ENCODE results near the gene DPP6. TPM values are rescaled to one million over a fixed set of nuclear protein-coding genes. Genes with fewer than 3 reads are reported as not detected.

The DPP6 gene
- total RNA-seq, 4 donors from 2014 or later = 0.94 to 1.9 TPM; not detected in 2

DNA sequence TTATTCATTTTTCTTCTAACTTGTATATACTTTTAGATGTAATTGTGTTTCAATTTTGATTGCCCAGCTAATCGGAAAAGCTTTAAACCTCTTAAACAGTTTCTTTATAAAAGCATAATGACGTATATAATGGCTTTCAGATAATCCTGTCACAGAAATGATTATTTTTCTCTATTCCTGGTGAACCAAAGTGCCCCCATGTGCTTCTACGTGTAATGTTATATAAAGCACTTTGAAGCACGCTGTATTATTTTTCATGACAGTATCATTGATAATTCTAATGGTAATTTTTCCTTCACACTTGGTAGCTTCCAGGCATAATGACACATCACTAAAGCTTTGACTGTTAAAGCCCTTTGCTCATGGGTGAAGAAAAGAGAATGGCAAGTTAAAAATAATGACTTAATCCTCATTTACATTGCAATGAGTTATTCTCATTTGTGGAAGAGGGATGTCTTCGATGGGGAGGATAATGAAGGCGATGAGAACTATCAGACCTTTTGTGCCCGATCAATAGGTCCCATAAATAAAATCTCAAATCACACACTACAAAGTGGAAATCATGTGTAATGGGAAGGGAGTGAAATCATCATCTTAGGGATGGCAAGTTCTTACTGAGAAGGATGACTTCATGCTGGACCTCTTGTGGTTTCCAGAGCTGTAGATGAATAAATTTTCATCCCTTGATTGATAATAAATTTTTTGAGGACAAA lies 460.1 kb downstream of the DPP6 start:
- no peak for DNase-seq
- ATAC-seq = no peak

DNA sequence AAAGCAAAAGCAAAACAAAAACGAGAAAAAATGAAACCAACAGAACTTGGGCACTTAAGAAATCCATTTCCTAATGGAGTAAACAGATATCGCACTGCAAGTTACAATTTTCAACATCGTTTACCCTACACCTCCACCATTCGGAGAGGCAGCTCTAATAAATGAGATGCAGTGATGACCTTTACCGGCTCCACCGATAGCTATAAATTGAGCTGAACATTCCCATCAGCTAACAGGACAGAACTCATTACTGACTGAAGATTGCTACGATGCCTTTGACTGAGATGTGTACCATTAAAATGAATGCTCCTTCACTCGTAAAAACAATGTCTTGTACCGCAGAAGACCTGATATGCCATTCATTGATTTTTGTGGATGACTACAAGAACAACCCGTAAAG lies 465.6 kb downstream of the DPP6 start:
- ATAC-seq (no peak), DNase-seq (no peak)
- Histone ChIP-seq H3K4me1 (no peaks in the 10 kb centered on the region), H3K27me3 (no peaks in the 10 kb centered on the region), H3K4me3 (no peak overlapping the region), H3K27ac (no peak overlapping the region), H3K36me3 (no peaks in the 10 kb centered on the region), H3K9me3 (no peaks in the 10 kb centered on the region)
- no peak for TF ChIP-seq POLR2A (IDR thresholded peaks at IDR 0.05)
- TF ChIP-seq, protein P1, sequence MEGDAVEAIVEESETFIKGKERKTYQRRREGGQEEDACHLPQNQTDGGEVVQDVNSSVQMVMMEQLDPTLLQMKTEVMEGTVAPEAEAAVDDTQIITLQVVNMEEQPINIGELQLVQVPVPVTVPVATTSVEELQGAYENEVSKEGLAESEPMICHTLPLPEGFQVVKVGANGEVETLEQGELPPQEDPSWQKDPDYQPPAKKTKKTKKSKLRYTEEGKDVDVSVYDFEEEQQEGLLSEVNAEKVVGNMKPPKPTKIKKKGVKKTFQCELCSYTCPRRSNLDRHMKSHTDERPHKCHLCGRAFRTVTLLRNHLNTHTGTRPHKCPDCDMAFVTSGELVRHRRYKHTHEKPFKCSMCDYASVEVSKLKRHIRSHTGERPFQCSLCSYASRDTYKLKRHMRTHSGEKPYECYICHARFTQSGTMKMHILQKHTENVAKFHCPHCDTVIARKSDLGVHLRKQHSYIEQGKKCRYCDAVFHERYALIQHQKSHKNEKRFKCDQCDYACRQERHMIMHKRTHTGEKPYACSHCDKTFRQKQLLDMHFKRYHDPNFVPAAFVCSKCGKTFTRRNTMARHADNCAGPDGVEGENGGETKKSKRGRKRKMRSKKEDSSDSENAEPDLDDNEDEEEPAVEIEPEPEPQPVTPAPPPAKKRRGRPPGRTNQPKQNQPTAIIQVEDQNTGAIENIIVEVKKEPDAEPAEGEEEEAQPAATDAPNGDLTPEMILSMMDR (IDR thresholded peaks at IDR 0.05 in 4 of 5, conservative IDR thresholded peaks at IDR 0.05 in 1 of 5) = no peak
- intact Hi-C loops (cut with DNase I; ENCODE audit: low total_unique reads) (no loop called here), in situ Hi-C loops (cut with MboI; ENCODE audit: low sequenced_read_pairs in 4 of 4) (no loop called here)

More for the DNA sequence above, 460.1 kb downstream of the DPP6 start:
- in situ Hi-C loops (cut with MboI; ENCODE audit: low sequenced_read_pairs in 4 of 4) (no loop called here), intact Hi-C loops (cut with DNase I; ENCODE audit: low total_unique reads) (no loop called here)
- Histone ChIP-seq H3K36me3 (no peaks in the 10 kb centered on the region), H3K27me3 (no peaks in the 10 kb centered on the region), H3K9me3 (no peaks in the 10 kb centered on the region), H3K4me3 (no peak overlapping the region), H3K4me1 (no peaks in the 10 kb centered on the region), H3K27ac (no peak overlapping the region)
- no peak for TF ChIP-seq POLR2A (IDR thresholded peaks at IDR 0.05)
- TF ChIP-seq, protein P1 (IDR thresholded peaks at IDR 0.05 in 4 of 5, conservative IDR thresholded peaks at IDR 0.05 in 1 of 5) = no peak

DNA sequence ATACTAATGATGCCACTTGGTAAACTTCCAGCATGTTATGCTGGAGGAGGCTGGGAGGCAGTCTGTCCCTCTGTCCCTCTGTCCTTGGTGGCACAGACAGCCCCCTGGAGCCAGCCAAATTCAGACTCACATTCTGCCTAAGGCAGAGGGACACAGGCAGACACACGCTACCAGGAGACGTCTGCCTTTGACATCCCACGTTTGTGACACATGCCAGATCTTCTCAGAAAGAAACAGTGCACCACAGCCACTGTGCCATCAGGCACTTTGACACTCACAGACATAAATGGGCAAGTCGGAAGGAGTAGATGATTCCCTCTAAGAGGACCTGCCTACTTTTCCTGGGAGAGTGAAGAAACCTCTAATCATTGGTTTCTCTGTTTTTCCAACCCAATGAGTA lies 467.0 kb downstream of the DPP6 start:
- Histone ChIP-seq H3K27ac (no peak overlapping the region), H3K4me1 (no peaks in the 10 kb centered on the region), H3K27me3 (no peaks in the 10 kb centered on the region), H3K9me3 (no peaks in the 10 kb centered on the region), H3K4me3 (no peak overlapping the region), H3K36me3 (no peaks in the 10 kb centered on the region)
- intact Hi-C loops (cut with DNase I; ENCODE audit: low total_unique reads) (no loop called here), in situ Hi-C loops (cut with MboI; ENCODE audit: low sequenced_read_pairs in 4 of 4) (no loop called here)
- no peak for DNase-seq
- TF ChIP-seq POLR2A (IDR thresholded peaks at IDR 0.05) = no peak
- TF ChIP-seq, protein P1 (IDR thresholded peaks at IDR 0.05 in 4 of 5, conservative IDR thresholded peaks at IDR 0.05 in 1 of 5) = no peak
- no peak for ATAC-seq

DNA sequence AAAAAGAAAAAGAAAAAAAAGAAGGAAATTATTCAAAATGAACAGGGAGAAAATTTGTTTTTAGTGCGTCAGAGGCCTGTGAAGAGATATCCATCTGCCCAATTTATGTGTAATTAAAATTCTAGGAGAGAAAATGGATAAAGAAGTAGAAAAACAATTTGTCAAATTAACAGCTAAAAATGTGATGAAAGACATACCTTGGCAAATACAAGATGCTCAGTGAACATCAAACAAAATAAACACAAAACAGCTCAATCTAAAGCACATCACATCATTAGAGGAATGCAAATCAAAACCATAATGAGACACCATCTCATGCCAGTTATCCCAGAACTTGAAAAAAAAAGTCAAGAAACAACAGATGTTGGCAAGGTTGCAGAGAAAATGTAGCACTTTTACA lies 477.9 kb downstream of the DPP6 start:
- DNase-seq (no peak), ATAC-seq (no peak)
- no peak for TF ChIP-seq POLR2A (IDR thresholded peaks at IDR 0.05)
- TF ChIP-seq, protein P1 (IDR thresholded peaks at IDR 0.05 in 4 of 5, conservative IDR thresholded peaks at IDR 0.05 in 1 of 5) = no peak
- in situ Hi-C loops (cut with MboI; ENCODE audit: low sequenced_read_pairs in 4 of 4) (no loop called here), intact Hi-C loops (cut with DNase I; ENCODE audit: low total_unique reads) (no loop called here)
- H3K27me3 ChIP-seq = no peaks in the 10 kb centered on the region
- no peaks in the 10 kb centered on the region for H3K36me3 ChIP-seq
- no peak overlapping the region for H3K4me3 ChIP-seq
- no peaks in the 10 kb centered on the region for H3K9me3 ChIP-seq
- no peaks in the 10 kb centered on the region for H3K4me1 ChIP-seq
- H3K27ac ChIP-seq = no peak overlapping the region

DNA sequence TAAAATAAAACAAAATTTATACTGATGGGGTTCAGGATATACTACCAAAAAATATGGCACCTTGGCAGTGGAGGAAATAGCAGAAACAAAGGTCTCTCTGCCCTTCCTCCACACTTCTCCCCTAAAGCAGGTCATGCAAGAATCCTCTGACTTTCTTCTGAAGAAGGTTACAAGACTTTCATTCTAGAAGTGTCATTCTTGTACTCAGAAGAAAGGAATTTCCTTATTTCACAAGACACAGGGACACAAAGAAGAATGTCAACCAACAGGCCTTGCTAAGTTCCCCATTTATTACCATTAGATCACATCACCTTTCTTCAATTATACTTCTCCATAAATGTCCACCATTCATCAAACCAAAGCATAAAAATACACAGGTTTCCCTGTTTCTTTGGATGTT lies 480.6 kb downstream of the DPP6 start:
- H3K36me3 ChIP-seq = no peaks in the 10 kb centered on the region
- H3K4me3 ChIP-seq = no peak overlapping the region
- H3K9me3 ChIP-seq = no peaks in the 10 kb centered on the region
- in situ Hi-C loops (cut with MboI; ENCODE audit: low sequenced_read_pairs in 4 of 4) (no loop called here), intact Hi-C loops (cut with DNase I; ENCODE audit: low total_unique reads) (no loop called here)
- TF ChIP-seq, protein P1 (IDR thresholded peaks at IDR 0.05 in 4 of 5, conservative IDR thresholded peaks at IDR 0.05 in 1 of 5) = no peak
- TF ChIP-seq POLR2A (IDR thresholded peaks at IDR 0.05) = no peak
- ATAC-seq = no peak
- H3K4me1 ChIP-seq = no peaks in the 10 kb centered on the region
- H3K27ac ChIP-seq = no peak overlapping the region
- no peak for DNase-seq
- H3K27me3 ChIP-seq = no peaks in the 10 kb centered on the region
